C4-2B (cell line): ENCODE results near the gene FZD1.

ENCODE experiments used
- ZFX ChIP-seq: fragments of 450-650 bp; IDR thresholded peaks from 2 replicates; pipeline ENCODE4 v1.6.1; 2017
- TF ChIP-seq, protein P1 (sequence below): fragments of 450-650 bp; conservative IDR thresholded peaks from 2 replicates; pipeline ENCODE4 v1.5.1; 2017; ENCODE audit warnings: mild to moderate bottlenecking

DNA sequence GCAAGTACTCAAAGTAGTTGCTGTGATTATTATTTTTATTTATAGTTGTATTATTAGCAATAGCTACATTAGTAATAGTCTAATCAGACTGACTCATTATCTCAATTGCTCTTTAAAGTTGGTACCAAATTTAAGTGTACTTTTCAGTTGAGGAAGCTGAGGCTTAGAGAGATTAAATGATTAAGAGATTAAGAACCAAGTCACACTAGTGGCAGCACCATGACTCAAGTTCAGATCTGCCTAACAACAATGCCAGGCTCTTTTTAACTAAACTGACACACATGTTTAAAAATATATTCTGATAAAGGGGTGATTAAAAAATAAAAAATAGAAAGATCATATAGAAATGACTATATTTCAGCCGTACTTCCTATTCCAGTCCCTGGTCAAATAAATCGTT, 42.0 kb downstream of the FZD1 start:
- TF ChIP-seq, protein P1, sequence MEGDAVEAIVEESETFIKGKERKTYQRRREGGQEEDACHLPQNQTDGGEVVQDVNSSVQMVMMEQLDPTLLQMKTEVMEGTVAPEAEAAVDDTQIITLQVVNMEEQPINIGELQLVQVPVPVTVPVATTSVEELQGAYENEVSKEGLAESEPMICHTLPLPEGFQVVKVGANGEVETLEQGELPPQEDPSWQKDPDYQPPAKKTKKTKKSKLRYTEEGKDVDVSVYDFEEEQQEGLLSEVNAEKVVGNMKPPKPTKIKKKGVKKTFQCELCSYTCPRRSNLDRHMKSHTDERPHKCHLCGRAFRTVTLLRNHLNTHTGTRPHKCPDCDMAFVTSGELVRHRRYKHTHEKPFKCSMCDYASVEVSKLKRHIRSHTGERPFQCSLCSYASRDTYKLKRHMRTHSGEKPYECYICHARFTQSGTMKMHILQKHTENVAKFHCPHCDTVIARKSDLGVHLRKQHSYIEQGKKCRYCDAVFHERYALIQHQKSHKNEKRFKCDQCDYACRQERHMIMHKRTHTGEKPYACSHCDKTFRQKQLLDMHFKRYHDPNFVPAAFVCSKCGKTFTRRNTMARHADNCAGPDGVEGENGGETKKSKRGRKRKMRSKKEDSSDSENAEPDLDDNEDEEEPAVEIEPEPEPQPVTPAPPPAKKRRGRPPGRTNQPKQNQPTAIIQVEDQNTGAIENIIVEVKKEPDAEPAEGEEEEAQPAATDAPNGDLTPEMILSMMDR = no peak
- TF ChIP-seq ZFX = no peak
